ENCODE data around the gene FMN1. TPM values are rescaled to one million over a fixed set of nuclear protein-coding genes. Genes with fewer than 3 reads are reported as not detected.

Gene FMN1
- total RNA-seq, 2 donors from 2014 or later: 26.9 to 27.5 TPM

- no peaks in the 10 kb centered on the region for H3K9me3 ChIP-seq
- no peak overlapping the region for H3K27ac ChIP-seq
- peaks cover 0 to 7% of the 10 kb centered on the region in 2 donors for H3K4me1 ChIP-seq (ENCODE audit: control insufficient read depth in 1 of 2, low read depth in 2 of 2)
- ATAC-seq (ENCODE audit: insufficient number of reproducible peaks, low FRiP score, low read depth) (no peak), DNase-seq (ENCODE audit: low spot score) (no peak)
- H3K27me3 ChIP-seq (replicated peaks; ENCODE audit: insufficient read depth): no peaks in the 10 kb centered on the region
- no peak overlapping the region for H3K4me3 ChIP-seq
- TF ChIP-seq, protein P1, sequence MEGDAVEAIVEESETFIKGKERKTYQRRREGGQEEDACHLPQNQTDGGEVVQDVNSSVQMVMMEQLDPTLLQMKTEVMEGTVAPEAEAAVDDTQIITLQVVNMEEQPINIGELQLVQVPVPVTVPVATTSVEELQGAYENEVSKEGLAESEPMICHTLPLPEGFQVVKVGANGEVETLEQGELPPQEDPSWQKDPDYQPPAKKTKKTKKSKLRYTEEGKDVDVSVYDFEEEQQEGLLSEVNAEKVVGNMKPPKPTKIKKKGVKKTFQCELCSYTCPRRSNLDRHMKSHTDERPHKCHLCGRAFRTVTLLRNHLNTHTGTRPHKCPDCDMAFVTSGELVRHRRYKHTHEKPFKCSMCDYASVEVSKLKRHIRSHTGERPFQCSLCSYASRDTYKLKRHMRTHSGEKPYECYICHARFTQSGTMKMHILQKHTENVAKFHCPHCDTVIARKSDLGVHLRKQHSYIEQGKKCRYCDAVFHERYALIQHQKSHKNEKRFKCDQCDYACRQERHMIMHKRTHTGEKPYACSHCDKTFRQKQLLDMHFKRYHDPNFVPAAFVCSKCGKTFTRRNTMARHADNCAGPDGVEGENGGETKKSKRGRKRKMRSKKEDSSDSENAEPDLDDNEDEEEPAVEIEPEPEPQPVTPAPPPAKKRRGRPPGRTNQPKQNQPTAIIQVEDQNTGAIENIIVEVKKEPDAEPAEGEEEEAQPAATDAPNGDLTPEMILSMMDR (IDR thresholded peaks at IDR 0.05): no peak
- H3K36me3 ChIP-seq: no peaks in the 10 kb centered on the region
Observed at GRCh38 chr15:33114374-33114717, 80.2 kb downstream of the FMN1 start.

- Histone ChIP-seq H3K27me3 (replicated peaks; ENCODE audit: insufficient read depth) (no peaks in the 10 kb centered on the region), H3K36me3 (no peaks in the 10 kb centered on the region), H3K27ac (no peak overlapping the region), H3K9me3 (no peaks in the 10 kb centered on the region), H3K4me1 (ENCODE audit: control insufficient read depth in 1 of 2, low read depth in 2 of 2) (peaks cover 0 to 7% of the 10 kb centered on the region in 2 donors), H3K4me3 (no peak overlapping the region)
- TF ChIP-seq, protein P1 (IDR thresholded peaks at IDR 0.05): no peak
- DNase-seq (ENCODE audit: low spot score) (no peak), ATAC-seq (ENCODE audit: insufficient number of reproducible peaks, low FRiP score, low read depth) (no peak)
Observed at GRCh38 chr15:33113666-33114373, 80.7 kb downstream of the FMN1 start.

- DNase-seq (ENCODE audit: low spot score) (no peak), ATAC-seq (ENCODE audit: insufficient number of reproducible peaks, low FRiP score, low read depth) (no peak)
- Histone ChIP-seq H3K27me3 (replicated peaks; ENCODE audit: insufficient read depth) (no peaks in the 10 kb centered on the region), H3K9me3 (no peaks in the 10 kb centered on the region), H3K4me1 (ENCODE audit: control insufficient read depth in 1 of 2, low read depth in 2 of 2) (peaks cover 0 to 7% of the 10 kb centered on the region in 2 donors), H3K36me3 (no peaks in the 10 kb centered on the region), H3K27ac (no peak overlapping the region), H3K4me3 (no peak overlapping the region)
- TF ChIP-seq, protein P1 (IDR thresholded peaks at IDR 0.05): no peak
Observed at GRCh38 chr15:33112541-33113105, 81.9 kb downstream of the FMN1 start.

DNA sequence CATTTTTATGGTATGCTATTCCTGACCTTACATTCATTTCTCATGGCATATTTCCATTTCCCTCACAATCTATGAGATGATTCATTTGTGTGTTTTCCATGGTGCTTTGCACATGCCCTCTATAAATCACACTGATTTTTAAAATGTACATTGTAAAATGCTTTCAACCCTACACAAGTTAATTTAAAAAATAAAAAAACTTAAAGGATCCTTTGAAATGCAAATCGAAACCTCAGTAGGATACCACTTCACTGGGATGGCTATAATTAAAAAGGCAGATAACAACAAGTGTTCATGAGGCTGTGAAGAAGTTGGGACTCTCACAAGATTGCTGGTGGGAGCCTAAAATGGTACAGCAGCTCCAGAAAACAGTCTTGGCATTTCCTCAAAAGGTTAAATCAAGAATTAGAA is 83.5 kb downstream of the FMN1 start:
- H3K4me3 ChIP-seq: no peak overlapping the region
- no peaks in the 10 kb centered on the region for H3K9me3 ChIP-seq
- no peaks in the 10 kb centered on the region for H3K36me3 ChIP-seq
- TF ChIP-seq, protein P1 (IDR thresholded peaks at IDR 0.05): no peak
- H3K4me1 ChIP-seq (ENCODE audit: control insufficient read depth in 1 of 2, low read depth in 2 of 2): peaks cover 0 to 6% of the 10 kb centered on the region in 2 donors
- ATAC-seq (ENCODE audit: insufficient number of reproducible peaks, low FRiP score, low read depth): no peak
- DNase-seq (ENCODE audit: low spot score): no peak
- H3K27me3 ChIP-seq (replicated peaks; ENCODE audit: insufficient read depth): no peaks in the 10 kb centered on the region
- no peak overlapping the region for H3K27ac ChIP-seq

DNA sequence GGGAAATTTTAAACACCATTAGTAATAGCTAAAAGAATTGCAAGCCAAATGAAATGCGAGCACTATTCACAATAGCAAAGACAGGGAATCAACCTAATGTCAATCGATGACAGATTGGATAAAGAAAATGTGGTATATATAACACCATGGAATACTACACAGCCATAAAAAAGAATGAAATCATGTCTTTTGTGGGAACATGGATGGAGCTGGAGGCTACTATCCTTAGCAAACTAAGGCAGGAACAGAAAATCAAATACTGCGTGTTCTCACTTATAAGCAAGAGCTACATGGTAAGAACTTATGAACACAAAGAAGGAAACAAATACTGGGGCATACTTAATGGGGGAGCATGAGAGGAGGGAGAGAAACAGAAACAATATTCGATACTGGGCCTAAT is 85.2 kb downstream of the FMN1 start:
- Histone ChIP-seq H3K9me3 (no peaks in the 10 kb centered on the region), H3K36me3 (no peaks in the 10 kb centered on the region), H3K4me1 (ENCODE audit: control insufficient read depth in 1 of 2, low read depth in 2 of 2) (no peaks in the 10 kb centered on the region), H3K4me3 (no peak overlapping the region), H3K27me3 (replicated peaks; ENCODE audit: insufficient read depth) (no peaks in the 10 kb centered on the region), H3K27ac (no peak overlapping the region)
- ATAC-seq (ENCODE audit: insufficient number of reproducible peaks, low FRiP score, low read depth) (no peak), DNase-seq (ENCODE audit: low spot score) (no peak)
- TF ChIP-seq, protein P1 (IDR thresholded peaks at IDR 0.05): no peak
